Keratinocyte (primary cell): ENCODE results near the gene LAIR2. TPM values are rescaled to one million over a fixed set of nuclear protein-coding genes. Genes with fewer than 3 reads are reported as not detected.

Experiments
- DNase-seq: peaks from one replicate; pipeline ENCODE4 v3.0.0-alpha.2; 2011; ENCODE audit warnings: low read depth, missing footprints, low spot score
- FAIRE-seq: peaks from 2 replicates; lab custom pipeline; 2011; peaks lifted over from hg19 to GRCh38; lab: Jason Lieb, UNC
- H2AFZ ChIP-seq: 2 replicates; pipeline ENCODE4 v1.6.0; 2012; ENCODE audit warnings: low read length, control low read depth, inconsistent platforms; ENCODE audit not compliant: control insufficient read depth
- H3K27ac ChIP-seq: 2 replicates; pipeline ENCODE4 v1.5.1; 2011; ENCODE audit warnings: low read length; ENCODE audit not compliant: control insufficient read depth, insufficient read depth
- H3K27me3 ChIP-seq: 3 replicates; pipeline ENCODE4 v1.6.0; 2011; ENCODE audit warnings: low read length; ENCODE audit not compliant: control insufficient read depth, insufficient read depth; ENCODE audit errors: extremely low read depth
- H3K36me3 ChIP-seq, 2 experiments: 2 replicates in 1 of 2; 3 replicates in 1 of 2; pipeline ENCODE4 v1.5.1; 2011; ENCODE audit warnings: low read length in 2 of 2, mild to moderate bottlenecking in 1 of 2; ENCODE audit not compliant: control insufficient read depth in 2 of 2, insufficient read depth in 2 of 2; ENCODE audit errors: extremely low read depth in 1 of 2
- H3K4me1 ChIP-seq: 3 replicates; pipeline ENCODE4 v1.5.1; 2011; ENCODE audit warnings: low read length; ENCODE audit not compliant: control insufficient read depth, insufficient read depth; ENCODE audit errors: extremely low read depth
- H3K4me2 ChIP-seq: 3 replicates; pipeline ENCODE4 v1.6.0; 2011; ENCODE audit warnings: low read depth, low read length; ENCODE audit not compliant: control insufficient read depth, insufficient read depth; ENCODE audit errors: extremely low read depth
- H3K4me3 ChIP-seq, 3 experiments: fragments of 200-600 bp in 1 of 3; sonication (generic) in 1 of 3; 2 replicates in 2 of 3; 3 replicates in 1 of 3; pipeline ENCODE4 v1.5.1; 2011 to 2016; ENCODE audit warnings: low read length in 3 of 3, mild to moderate bottlenecking in 3 of 3, control low read depth in 2 of 3, inconsistent platforms in 1 of 3, low read depth in 1 of 3, mixed read lengths in 1 of 3, mixed run types in 1 of 3, moderate library complexity in 1 of 3; ENCODE audit not compliant: control insufficient read depth in 2 of 3, insufficient read depth in 2 of 3; ENCODE audit errors: extremely low read depth in 1 of 3
- H3K79me2 ChIP-seq: 2 replicates; pipeline ENCODE4 v1.6.0; 2012; ENCODE audit warnings: low read length; ENCODE audit not compliant: control insufficient read depth, insufficient read depth
- H3K9ac ChIP-seq: 3 replicates; pipeline ENCODE4 v1.6.0; 2011; ENCODE audit warnings: low read length; ENCODE audit not compliant: control insufficient read depth, insufficient read depth; ENCODE audit errors: extremely low read depth
- H3K9me1 ChIP-seq: 3 replicates; pipeline ENCODE4 v1.6.0; 2011; ENCODE audit warnings: low read length; ENCODE audit not compliant: control insufficient read depth, insufficient read depth; ENCODE audit errors: extremely low read depth
- H3K9me3 ChIP-seq: 2 replicates; pipeline ENCODE4 v1.5.1; 2012; ENCODE audit warnings: low read depth, low read length; ENCODE audit not compliant: control insufficient read depth
- H4K20me1 ChIP-seq: 3 replicates; pipeline ENCODE4 v1.6.0; 2011; ENCODE audit warnings: low read length; ENCODE audit not compliant: control insufficient read depth, insufficient read depth; ENCODE audit errors: extremely low read depth
- CTCF ChIP-seq, 3 experiments: IDR thresholded peaks in 1 of 3; conservative IDR thresholded peaks in 1 of 3; optimal IDR thresholded peaks in 1 of 3; 2 replicates in 2 of 3; 3 replicates in 1 of 3; pipeline versions ENCODE3 to v1.5.1; 2011; ENCODE audit warnings: low read length in 3 of 3, mild to moderate bottlenecking in 3 of 3, moderate library complexity in 2 of 3, control low read depth in 1 of 3, inconsistent platforms in 1 of 3; ENCODE audit not compliant: insufficient read depth in 2 of 3; ENCODE audit errors: extremely low read depth in 1 of 3
- EZH2 ChIP-seq: IDR thresholded peaks from one replicate; pipeline ENCODE4 v1.6.1; 2012; ENCODE audit warnings: inconsistent platforms, mild to moderate bottlenecking, low read length, moderate library complexity
- dilution Hi-C: fragments of 300-500 bp; cut with MboI; formaldehyde crosslinking; loops from one replicate; pipeline ENCODE4 v1.7.0; 2020; ENCODE audit warnings: low sequenced_read_pairs; ENCODE audit not compliant: extremely low pct_ligation_motif_present
- polyA plus RNA-seq, 5 experiments: library from polyadenylated mRNA; depleted of rRNA in 3 of 5; stranded (reverse) in 3 of 5; stranded (forward) in 1 of 5; unstranded in 1 of 5; fragments of >200 nt; gene quantifications; 1 replicate in 1 of 5; 2 replicates in 3 of 5; 3 replicates in 1 of 5; pipeline versions ENCODE4 v1.2.1 to v1.2.3, GENCODE V29; 2011 to 2012; ENCODE audit warnings: missing spikeins in 2 of 5, low read depth in 1 of 5, low replicate concordance in 1 of 5
- small RNA-seq, 3 experiments: library from RNA; depleted of rRNA; stranded (forward); fragments of <200 nt; gene quantifications; one replicate each; pipeline ENCODE3, GENCODE V24; 2012; ENCODE audit warnings: low read depth in 3 of 3, low replicate concordance in 1 of 3; ENCODE audit not compliant: insufficient read length in 3 of 3

LAIR2 gene
- polyA plus RNA-seq, 1 donor (not counting 4 experiments of a cell fraction or from before 2014, with no cell fraction given), result not detected

- Histone ChIP-seq H3K9me3 (peaks cover 4% of the 10 kb centered on the region), H3K9me1 (no peaks in the 10 kb centered on the region), H4K20me1 (no peaks in the 10 kb centered on the region), H3K36me3 (no peaks in the 10 kb centered on the region), H3K4me1 (no peaks in the 10 kb centered on the region), H3K4me2 (no peak overlapping the region), H2AFZ (no peak overlapping the region), H3K79me2 (no peaks in the 10 kb centered on the region), H3K27ac (no peak overlapping the region), H3K27me3 (no peaks in the 10 kb centered on the region), H3K4me3 (no peak overlapping the region), H3K9ac (no peak overlapping the region)
- dilution Hi-C loops, result no loop called here
- no peak for TF ChIP-seq CTCF (optimal IDR thresholded peaks at IDR 0.05 in 1 of 3, IDR thresholded peaks at IDR 0.05 in 1 of 3, conservative IDR thresholded peaks at IDR 0.05 in 1 of 3; ENCODE audit: extremely low read depth in 1 of 3, insufficient read depth in 2 of 3, low read length in 3 of 3)
- no peak for TF ChIP-seq EZH2
- no peak for FAIRE-seq
- DNase-seq, result no peak
These were observed 55.7 kb downstream of the LAIR2 start for GRCh38 chr19:54558339-54558738.

Small RNA genes within 50 kb of the gene (small RNA-seq; reads per million reads assigned to genes)
- gene AC245036.2, result 0 reads per million in 3 experiments

Other genes with a start within 250 kb of the LAIR2 start
- not detected in 3 replicates for gene LILRB5, start 245.6 kb upstream of the LAIR2 start, polyA plus RNA-seq
- gene LILRB2, start 221.7 kb upstream of the LAIR2 start, polyA plus RNA-seq, result not detected in 3 replicates
- not detected in 3 replicates for gene LILRA5, start 189.7 kb upstream of the LAIR2 start, polyA plus RNA-seq
- gene LILRA4, start 163.7 kb upstream of the LAIR2 start, polyA plus RNA-seq, result not detected in 3 replicates
- gene LAIR1, start 137.9 kb upstream of the LAIR2 start, polyA plus RNA-seq, result not detected in 3 replicates
- gene TTYH1, start 87.4 kb upstream of the LAIR2 start, polyA plus RNA-seq, result 0.05 to 0.13 TPM in 2 of 3 replicates, not detected in the other
- 29.4 to 75.6 TPM (median 33.4 TPM) in 3 replicates for gene LENG8, start 53.6 kb upstream of the LAIR2 start, polyA plus RNA-seq
- 1.3 to 2.2 TPM (median 2.1 TPM) in 3 replicates for gene LENG9, start 39.1 kb upstream of the LAIR2 start, polyA plus RNA-seq
- 8.6 to 16.4 TPM (median 9.4 TPM) in 3 replicates for gene CDC42EP5, start 29.5 kb upstream of the LAIR2 start, polyA plus RNA-seq
- not detected in 3 replicates for gene LILRA2, start 71.0 kb downstream of the LAIR2 start, polyA plus RNA-seq
- not detected in 3 replicates for gene LILRA1, start 90.8 kb downstream of the LAIR2 start, polyA plus RNA-seq
- gene LILRB1, start 127.7 kb downstream of the LAIR2 start, polyA plus RNA-seq, result not detected in 3 replicates
- gene LILRB4, start 160.2 kb downstream of the LAIR2 start, polyA plus RNA-seq, result not detected in 3 replicates
- not detected in 3 replicates for gene KIR3DL3, start 221.6 kb downstream of the LAIR2 start, polyA plus RNA-seq
- gene KIR2DL3, start 235.7 kb downstream of the LAIR2 start, polyA plus RNA-seq, result not detected in 3 replicates